ENCODE measurements around the gene CDH13.

CDH13 gene

DNA sequence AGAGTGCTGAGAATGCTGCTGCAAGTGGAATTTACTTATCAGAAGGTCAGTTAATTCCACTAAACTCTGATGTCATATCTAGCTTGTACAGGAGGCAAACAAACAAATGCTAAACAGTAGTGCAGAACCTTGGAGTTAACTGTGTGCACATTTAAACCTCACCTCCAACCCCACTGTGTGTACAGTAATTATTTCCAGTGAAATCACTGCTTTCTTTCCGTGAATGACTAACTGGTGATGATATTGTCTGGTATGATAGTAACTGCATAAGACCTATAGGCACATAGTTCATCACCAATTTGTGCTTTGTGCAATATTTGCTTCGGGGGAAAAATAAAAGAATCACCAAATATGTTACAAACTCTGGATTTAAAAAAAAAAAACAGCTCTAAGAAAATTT, 688.5 kb downstream of the CDH13 start:
- DNase-seq = no peak

DNA sequence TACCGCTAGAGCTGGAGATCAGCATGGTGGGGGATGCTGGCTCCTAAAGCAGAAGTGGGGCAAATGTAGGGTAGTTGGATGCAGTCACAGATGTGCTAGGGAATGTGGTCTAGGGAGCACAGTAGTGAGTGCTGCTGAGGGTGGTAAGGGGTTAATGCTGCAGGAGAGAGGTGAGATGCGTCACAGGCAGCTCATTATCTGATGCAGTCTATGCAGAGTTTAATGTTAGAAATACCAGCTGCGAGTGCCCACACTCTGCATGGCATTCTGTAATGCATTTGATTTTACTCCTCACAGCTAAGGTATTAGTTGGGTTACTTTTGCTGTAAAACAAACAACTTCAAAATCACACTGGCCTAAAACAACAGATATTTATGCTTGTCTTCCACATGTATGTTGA, 689.7 kb downstream of the CDH13 start:
- DNase-seq = no peak

DNA sequence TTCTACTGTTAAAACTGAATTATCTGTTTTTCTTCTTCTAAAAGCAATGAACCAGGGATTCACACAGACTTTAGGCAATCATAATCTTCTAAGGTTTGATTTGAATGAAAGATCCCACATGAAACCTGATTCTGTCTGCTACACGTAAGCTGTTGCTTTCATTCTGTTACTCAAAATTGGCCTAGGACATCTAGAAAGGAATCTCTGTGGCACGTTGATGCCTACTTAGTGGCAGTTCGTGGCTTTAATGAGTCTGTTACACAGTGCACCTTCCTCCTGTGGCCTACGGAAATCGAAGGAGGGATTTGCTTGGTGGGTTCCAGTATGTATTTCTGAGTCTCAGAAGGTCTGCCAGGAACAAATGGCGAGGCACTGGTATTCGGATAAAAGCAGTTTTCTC, 691.6 kb downstream of the CDH13 start:
- no peak for DNase-seq

DNA sequence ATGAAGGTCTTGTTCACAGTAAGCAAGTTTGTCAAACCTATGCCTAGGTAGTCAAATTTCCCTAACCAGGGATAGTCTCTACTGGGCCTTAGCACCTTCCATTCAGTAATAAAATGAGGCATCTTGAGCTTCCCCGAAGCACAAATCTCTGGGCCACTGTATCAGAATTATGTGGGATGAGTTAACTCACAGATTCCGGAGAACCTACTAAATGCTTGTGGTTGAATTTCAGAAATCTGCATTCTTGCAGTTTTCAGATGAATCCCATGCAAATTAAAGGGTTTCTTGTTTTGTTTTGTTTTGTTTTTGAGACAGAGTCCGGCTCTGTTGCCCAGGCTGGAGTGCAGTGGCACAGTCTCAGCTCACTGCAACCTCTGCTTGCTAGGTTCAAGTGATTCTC, 702.2 kb downstream of the CDH13 start:
- DNase-seq = no peak

DNA sequence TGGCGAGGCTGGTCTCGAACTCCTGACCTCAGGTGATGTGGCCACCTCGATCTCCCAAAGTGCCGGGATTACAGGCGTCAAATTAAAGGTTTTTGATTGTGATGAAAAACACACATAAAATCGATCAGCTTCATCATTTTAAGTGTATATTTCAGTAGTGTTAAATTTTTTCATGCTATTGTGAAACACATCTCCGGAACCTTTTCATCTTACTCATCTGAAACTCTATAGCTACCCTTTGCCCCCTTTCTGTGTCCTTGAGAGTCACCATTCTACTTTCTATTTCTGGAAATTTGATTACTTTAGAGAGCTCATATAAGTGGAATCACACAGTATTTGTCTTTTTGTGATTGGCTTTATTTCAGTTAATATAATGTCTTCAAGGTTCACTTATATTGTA, 702.7 kb downstream of the CDH13 start:
- no peak for DNase-seq

DNA sequence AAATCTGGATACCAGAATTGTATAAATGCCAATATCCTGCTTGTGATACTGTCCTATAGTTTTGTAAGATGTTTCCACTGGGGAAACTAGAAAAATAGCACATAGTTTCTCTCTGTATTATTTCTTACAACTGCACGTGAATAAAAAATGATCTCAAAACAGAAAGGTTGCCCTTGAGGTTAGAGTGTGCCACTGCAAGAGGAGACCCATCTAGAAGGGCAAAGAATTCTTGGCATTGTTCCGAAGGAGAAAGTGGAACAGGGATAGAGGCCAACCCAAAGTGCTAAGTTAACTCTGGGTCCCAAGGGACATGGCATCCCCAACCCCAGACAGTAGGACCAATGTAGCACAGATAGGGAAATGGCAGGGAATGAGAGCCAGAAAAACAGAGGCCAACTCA, 703.5 kb downstream of the CDH13 start:
- no peak for DNase-seq

DNA sequence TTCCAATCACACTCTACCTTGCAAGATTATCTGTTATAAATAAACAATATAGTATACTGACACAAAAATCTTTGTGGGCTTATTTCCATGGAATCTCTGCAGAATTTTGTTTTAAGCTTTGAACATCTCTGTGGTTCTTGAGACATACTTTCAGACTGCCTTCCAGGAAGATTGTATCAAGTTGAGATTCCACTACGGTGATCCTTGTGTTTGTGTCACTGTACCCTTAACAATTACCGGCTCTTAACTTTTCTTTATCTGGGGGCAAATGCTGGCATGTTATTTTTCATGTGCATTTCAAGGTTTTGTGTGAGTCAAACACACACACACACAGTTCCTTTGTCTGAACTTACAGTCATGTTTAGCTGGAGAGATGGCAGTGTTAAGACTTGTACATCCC, 708.3 kb downstream of the CDH13 start:
- no peak for DNase-seq

DNA sequence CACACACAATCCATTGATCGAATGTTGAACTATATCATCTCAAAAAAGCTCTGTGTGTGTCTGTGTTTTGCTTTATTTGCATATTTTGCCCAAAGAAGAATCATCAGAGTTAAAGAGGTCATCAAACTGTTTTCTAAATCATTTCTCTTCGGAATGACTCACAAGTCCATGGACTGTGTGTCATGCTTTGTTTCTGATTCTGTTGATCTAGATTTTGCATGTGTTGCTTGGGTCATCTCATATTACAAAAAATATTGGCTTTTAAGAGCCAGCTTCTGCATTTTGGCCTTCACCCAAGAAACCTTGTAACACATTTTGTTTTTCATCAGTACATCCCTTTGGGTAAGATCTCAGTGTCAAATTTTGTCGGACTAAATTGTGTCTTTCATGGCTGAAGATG, 709.8 kb downstream of the CDH13 start:
- no peak for DNase-seq

DNA sequence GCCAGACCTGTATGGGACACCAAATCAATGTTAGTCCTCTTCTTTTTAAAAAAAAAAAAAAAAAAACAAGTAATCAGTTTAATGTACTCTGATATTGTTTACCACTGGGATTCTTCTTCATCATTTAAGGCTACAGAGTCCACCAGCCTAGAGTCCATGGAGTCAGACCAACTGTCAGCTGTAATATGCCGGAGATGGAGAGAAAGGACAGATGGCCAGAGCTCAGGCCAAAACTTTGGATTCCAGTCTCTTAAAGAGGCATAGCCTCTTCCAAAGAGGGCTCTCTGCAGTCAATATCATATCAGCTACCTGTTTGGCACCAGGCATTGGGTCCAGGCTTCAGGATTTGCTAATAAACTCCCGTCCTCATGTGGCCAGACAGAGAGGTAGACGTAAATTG, 711.4 kb downstream of the CDH13 start:
- DNase-seq = no peak

DNA sequence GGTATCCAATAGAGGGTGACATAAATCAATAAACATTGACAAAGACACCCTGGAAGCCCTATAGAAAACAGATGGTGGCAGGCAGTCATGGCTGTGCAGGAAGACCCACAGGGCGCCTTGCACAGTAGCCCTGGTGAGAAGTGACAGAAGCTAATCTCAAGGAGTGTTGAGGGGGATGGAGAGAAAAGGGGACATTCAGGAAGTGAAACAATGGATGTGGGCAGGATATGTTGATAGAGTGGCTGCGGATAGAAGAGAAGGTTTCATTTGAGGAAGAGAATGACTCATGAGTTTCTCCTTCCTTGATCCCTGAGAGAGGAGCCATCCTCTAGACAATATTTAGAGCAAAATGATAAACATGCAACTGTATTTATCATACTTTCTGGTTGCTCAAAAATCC, 712.2 kb downstream of the CDH13 start:
- DNase-seq = peak in 1 of 2 donors; percentile 12

DNA sequence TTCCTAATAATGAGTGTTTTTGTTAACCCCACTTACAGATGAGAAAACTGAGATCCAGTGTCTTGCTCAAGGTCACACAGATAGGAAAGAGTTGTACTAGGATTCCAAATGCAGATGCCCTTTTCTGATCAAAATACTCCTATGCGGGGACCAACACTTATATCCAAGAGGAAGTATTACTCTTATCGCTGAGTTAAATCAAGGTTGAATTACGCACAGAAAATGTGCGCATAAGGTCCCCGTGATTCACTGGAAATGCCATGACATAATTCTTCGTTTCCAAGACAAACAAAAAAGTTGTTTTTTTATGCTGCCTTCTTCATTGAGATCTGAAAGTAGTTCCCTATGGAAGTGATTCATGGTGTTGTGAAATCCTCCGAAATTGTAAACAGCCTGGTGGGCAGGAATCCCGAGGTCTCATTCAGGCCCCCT, 717.2 kb downstream of the CDH13 start:
- DNase-seq = peak; percentile 3 to 40

DNA sequence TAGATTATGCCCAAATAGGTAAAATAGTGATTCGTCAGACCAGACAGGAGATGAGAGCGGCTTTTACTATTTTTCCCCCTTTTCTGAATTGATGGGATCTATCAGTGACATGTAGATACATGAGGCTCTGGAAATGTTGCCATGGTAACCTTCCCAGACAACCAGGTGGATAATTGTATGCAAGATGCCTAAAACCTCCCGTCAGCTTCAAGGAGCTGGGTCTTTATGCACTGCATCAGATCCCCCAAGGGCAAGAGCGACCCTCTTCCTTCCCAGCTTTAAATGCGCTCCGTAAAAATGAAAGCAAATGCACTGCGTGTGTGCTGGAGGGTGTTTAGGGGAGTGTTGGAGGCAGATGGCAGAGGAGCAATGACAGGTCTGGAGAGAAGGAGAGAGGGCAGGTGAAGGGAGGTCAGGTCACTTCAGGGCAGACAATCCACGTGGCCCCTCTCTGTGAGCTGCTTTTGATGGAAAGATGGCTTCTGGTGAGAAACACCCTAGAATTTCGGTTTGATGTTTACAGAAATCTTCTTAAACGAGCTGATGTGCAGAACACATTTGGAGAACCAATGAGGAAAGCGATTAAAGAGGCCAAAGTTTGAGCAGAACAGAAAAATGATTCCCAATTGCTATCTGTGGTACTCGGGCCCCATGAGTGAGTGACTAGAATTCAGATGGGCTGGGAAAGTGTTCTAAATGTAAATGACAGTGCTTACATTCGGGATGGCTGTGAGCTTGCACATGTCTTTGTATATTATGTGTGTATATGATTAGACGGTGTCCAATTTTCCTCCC, 719.3 kb downstream of the CDH13 start:
- no peak for DNase-seq

DNA sequence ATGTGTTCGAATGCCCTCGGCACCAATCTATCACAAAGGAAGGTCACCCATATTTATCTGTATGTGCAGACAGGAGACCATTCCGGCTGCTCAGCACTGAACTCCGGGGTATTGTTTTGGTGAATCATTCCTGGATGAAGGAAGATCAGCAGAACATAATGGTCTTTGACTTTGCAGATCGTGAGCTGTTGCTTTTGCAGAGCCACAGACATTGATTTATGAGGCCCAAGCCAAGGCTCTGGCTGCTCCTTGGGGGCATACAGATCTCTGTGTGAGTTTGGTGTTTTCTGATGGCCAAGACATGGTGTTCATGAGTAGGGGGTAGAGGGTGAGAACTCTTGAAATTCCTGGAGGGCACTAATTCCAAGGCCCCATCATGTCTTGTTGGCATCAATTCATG, 722.2 kb downstream of the CDH13 start:
- DNase-seq = no peak

DNA sequence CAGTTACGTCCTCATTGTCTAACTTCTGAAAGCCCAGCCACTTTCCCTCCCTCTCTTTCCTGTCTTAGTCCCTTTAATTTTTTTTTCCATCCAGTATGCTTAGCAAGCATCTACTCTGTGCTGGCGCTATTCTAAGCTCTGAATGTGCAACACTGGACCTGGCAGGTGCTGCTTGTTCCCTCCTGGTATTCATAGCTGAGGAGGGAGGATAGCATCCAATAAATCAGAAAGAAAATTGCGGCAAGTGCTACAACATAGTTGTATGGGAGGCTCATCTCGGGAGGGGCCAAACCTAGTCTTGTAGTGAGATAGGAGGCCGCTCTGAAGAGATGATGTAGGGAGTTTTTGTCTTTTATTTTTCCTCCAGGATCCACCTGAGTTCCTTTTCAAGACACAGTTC, 723.7 kb downstream of the CDH13 start:
- no peak for DNase-seq

DNA sequence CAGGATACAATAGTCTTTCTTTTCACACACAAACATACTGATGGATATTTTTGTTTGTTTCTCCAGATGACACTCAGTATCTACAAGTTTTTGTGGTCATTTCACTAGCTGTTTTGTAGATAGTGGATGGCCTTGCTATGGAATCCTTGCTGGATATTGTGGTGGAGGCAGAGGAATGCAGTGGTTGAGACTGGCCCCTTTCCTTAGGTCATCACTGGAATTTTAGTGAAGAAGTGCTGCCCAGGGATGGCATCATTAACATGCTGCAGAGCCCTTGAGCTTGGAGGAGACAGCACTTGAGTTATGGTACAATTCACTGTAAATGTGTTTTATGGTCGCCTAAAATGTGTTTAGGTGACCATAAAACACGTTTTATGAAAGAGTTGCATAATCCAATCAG, 725.1 kb downstream of the CDH13 start:
- DNase-seq = no peak

DNA sequence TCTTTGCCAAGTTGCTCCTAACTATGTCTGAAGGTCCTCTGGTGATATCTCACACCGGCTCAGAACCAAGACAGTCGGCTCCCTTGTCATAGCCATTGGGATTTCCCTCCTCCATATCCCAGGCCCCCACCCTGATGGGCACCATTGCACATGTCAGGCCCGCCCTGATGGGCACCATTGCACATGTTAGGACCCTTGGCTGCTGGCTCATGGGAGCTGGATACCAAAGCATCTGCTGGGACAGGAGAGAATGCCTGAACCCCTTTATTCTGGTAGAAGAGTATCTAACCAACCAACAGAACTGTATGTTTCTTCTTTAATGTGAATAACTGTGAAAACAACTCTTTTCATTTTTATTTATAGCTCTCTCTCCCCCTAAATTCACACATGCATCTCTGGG, 726.5 kb downstream of the CDH13 start:
- DNase-seq = no peak

DNA sequence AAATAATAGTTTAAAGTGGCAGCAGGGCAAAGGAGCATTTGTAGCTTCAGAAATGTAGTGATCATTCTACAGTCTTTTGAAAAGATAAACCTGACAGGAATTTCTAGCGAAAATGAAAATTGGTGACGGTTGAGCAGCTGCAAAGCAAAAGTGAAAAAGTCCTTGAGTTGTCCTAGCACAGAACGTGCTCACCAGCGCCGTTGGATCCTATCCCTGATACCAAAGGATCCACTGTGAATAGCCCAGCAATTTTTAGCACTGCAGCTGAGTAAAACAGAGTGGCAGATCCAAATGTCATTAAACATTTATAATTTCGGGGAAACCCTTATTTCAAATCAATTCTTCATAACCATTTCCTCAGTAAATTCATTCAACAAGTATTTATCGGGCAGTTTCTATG, 727.2 kb downstream of the CDH13 start:
- no peak for DNase-seq

DNA sequence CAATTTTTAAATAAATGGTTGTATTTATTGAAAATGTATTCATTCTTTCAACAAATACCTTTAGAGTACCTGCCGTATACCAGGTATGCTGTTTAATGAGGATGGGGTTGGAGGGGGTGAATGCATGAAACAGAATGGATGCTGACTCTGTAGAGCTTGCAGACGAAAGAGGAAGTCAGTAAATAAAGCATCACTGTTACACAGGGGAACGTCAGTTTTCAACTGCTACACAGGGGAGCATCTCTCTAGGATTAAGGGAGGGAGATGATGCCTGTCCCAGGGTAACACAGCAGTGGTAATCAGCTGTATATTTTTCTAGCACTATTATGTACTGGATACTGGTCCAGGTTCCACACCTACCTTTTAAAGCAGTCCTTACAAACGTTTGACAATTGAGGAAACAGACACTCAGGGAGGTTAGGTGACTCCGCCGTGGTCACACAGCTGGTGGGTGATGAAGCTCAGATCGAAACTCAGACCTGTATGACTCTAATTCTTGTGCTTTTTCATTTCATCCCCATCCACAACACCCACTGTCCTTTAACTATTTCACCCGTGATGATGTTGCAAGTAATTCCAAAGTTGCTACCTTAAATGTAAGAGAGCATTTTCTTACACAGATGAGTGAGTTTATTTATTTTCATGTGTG, 728.9 kb downstream of the CDH13 start:
- DNase-seq = no peak

DNA sequence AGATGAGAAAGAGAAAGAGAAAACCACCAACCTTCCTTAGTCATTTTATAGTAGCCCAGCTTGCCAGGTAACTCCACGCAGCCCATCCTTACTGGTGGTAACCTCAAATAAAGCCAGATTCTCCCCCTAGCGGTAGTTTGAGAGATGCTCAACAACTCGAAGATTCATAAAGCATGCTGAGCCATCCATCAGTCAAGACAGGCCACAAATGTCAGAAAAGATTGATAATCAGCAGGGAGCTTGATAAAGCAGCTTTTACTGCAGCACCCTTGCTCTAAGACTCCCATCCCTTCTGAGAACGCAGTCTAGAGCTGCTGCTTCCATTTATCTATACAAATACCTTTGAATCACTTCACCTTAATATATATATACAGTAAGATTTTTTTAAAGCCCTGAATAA, 729.5 kb downstream of the CDH13 start:
- DNase-seq = peak; percentile 21 to 24

DNA sequence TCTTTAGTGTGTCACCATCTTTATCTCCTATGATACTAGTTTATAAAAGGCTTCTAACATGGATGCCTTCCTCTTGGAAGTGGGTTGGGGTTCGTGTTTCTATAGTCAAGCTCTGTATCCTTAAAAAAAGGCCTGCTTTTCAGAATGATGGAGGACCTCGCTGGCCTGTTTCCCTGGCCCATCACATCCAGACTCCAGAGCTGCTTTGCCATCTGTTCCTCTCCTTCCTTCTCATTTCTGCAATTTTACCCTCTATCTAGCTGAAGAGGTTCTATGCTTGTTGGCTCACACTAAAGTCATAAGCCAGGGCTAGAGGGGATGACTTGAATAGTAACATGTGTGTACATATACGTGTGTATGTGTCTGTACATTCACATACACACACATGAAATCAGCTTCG, 730.2 kb downstream of the CDH13 start:
- no peak for DNase-seq

DNA sequence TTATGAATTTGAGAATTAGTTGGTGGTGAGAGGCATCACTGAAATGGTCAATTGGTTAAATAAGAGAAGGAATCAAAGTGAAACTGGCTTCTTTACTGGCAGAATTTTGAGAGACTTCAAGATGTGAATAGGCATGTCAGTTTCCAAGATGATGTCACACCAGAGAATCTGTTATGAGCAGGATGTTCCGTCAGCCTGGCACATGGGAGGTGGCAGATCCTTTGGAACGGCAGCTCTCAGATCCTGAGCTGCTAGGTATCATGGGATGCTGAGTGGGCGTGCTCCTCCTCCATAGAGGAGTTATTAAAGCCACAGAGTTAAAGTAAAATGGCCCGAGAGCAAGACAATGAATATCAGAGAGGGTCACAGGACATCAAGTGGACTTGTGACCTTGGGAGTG, 736.8 kb downstream of the CDH13 start:
- DNase-seq = no peak

DNA sequence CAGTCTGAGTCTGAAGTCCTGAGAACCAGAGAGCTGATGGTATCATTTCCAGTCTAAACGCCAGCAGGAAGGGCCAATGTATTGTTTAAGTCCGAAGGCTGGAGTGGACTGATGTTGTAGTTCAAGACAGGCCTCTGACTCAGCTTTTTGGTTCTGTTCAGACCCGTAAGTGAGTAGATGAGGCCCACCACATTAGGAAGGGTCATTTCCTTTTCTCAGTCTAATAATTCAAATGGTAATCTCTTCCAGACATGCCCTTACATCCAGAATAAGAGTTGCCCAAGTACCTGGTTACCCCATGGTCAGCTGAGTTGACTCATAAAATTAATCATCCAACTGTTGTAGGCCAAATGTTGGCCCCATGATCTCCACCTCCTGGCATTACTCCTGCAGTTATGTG, 738.4 kb downstream of the CDH13 start:
- DNase-seq = no peak

DNA sequence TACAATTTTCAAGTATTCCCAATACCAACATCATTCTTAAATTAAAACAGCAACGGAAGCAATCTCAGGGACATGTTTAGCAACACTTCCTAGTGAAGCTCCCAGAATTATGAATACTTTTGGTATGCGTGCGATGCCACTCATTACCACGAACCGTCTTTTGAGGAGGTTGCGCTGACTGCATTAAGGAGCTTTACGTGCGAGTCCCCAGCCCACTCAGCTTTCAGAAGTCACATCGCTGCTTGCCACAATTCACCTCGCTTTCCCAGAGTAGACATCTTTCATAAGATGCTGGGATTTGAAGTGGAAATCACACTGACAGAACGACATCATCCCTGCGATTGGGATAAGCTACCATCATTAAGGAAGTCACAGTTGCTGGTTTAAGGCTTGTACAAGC, 739.5 kb downstream of the CDH13 start:
- no peak for DNase-seq

DNA sequence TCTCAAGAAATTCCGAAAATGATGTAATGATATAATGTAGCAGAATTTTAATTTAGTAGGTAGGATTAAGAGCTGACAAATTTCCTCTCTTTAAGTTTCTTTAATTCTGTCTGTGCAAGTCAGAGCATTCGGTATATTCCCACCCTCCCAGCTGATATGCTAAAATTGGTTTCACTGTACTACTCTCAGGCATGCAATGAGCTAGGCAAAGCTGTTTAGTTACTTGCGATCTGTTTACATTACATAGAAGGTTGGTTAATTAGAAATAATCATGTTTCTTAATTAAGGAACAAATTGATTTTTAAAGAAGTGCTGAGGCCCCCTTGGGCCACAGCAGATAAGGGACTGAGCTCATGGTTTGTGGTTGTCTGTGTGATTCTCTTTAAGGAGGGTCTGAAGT, 748.2 kb downstream of the CDH13 start:
- no peak for DNase-seq

DNA sequence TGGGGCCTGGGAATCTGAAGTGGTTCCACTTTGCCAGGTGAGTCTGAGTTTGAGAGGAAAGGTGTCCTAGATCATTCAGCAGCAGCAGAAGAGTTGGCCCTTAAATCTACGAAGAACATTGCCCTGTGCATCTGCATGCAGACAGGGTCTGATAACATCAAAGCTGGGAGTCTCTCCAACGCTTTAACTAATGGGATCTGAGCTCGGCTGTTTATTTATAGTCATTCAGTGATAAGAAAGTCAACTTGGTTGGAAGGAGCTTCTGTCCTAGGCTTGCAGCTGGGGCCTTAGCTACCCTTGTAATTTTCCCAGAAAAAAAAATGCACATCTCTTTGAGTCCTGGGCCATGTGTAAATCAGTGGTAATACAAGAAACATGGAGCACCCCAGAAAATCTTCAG, 763.0 kb downstream of the CDH13 start:
- no peak for DNase-seq

Data from inflammatory macrophage (primary cell).